A549 (cell line): ENCODE measurements around the gene FGF14. TPM values are rescaled to one million over a fixed set of nuclear protein-coding genes. Genes with fewer than 3 reads are reported as not detected.

Source experiments
- ATAC-seq, 2 experiments: fragments of 200-7000 bp in 1 of 2; fragments of >200 bp in 1 of 2; cut with Nextera tagmentation in 1 of 2; cut with Tn5 transposase in 1 of 2; 3 replicates each; pipeline versions ENCODE4 v1.8.0 to v1.9.1; 2018 to 2020; ENCODE audit warnings: mild to moderate bottlenecking in 1 of 2, moderate library complexity in 1 of 2
- CTCF ChIA-PET: fragments of 300-600 bp; sonication (Branson Sonifier 250); formaldehyde crosslinking; extraction: SDS; loops from one replicate; lab custom pipeline; 2021; ENCODE audit warnings: antibody characterized with exemption, inconsistent platforms; lab: Yijun Ruan, JAX
- POLR2A ChIA-PET: fragments of 350-600 bp; formaldehyde crosslinking; extraction: SDS; loops from one replicate; lab custom pipeline; 2021; ENCODE audit warnings: antibody characterized with exemption, inconsistent platforms; lab: Yijun Ruan, JAX
- DNase-seq, 2 experiments: peaks; one replicate each; pipeline versions ENCODE4 v3.0.0 to v3.0.0-alpha.2; 2011 to 2016; ENCODE audit warnings: low read depth in 1 of 2, low spot score in 1 of 2
- FAIRE-seq: peaks from 2 replicates; lab custom pipeline; 2011; peaks lifted over from hg19 to GRCh38; lab: Jason Lieb, UNC
- H3K27ac ChIP-seq, 2 experiments: fragments of >200 bp; sonication (Bioruptor Twin); formaldehyde crosslinking; 3 replicates each; pipeline ENCODE4 v1.5.1; 2016 to 2017
- H3K4me1 ChIP-seq: fragments of >200 bp; sonication (Bioruptor Twin); formaldehyde crosslinking; 3 replicates; pipeline ENCODE4 v1.6.1; 2016
- H3K4me2 ChIP-seq: fragments of >200 bp; sonication (Bioruptor Twin); formaldehyde crosslinking; 3 replicates; pipeline ENCODE4 v1.6.1; 2016
- H3K4me3 ChIP-seq: fragments of >200 bp; sonication (Bioruptor Twin); formaldehyde crosslinking; 3 replicates; pipeline ENCODE4 v1.5.1; 2016
- H3K9me3 ChIP-seq: fragments of >200 bp; sonication (Bioruptor Twin); formaldehyde crosslinking; 3 replicates; pipeline ENCODE4 v1.6.1; 2016
- ATOH8 ChIP-seq: fragments of 250-450 bp; sonication (Bioruptor Pico); IDR thresholded peaks from 2 replicates; pipeline ENCODE4 v1.5.0; 2020; ENCODE audit warnings: low read depth, mild to moderate bottlenecking, moderate library complexity
- BHLHE40 ChIP-seq: IDR thresholded peaks from 2 replicates; pipeline ENCODE4 v1.6.1; 2012; ENCODE audit warnings: low read depth, low read length, inconsistent platforms
- CBX2 ChIP-seq: fragments of 200-600 bp; sonication (generic); IDR thresholded peaks from 2 replicates; pipeline ENCODE4 v1.6.1; 2016; ENCODE audit warnings: low read depth, mild to moderate bottlenecking, borderline replicate concordance
- CBX8 ChIP-seq: fragments of 200-600 bp; sonication (generic); IDR thresholded peaks from 2 replicates; pipeline ENCODE4 v1.6.1; 2016
- EHF ChIP-seq: fragments of 250-450 bp; sonication (Bioruptor Pico); IDR thresholded peaks from 2 replicates; pipeline ENCODE4 v1.5.0; 2020; ENCODE audit warnings: mild to moderate bottlenecking
- EP300 ChIP-seq, 2 experiments: fragments of >200 bp; sonication (Bioruptor Twin); formaldehyde crosslinking; IDR thresholded peaks; 2 replicates in 1 of 2; 3 replicates in 1 of 2; pipeline ENCODE4 v1.6.1; 2016 to 2017
- ESRRA ChIP-seq: fragments of 150-350 bp; IDR thresholded peaks from 2 replicates; pipeline ENCODE4 v1.6.1; 2014; ENCODE audit warnings: mild to moderate bottlenecking, low read length, borderline replicate concordance
- FOSB ChIP-seq: fragments of 250-450 bp; sonication (Bioruptor Pico); IDR thresholded peaks from 2 replicates; pipeline ENCODE4 v1.5.0; 2020; ENCODE audit warnings: mild to moderate bottlenecking, moderate library complexity
- GATA3 ChIP-seq: IDR thresholded peaks from 2 replicates; pipeline ENCODE4 v1.6.1; 2012; ENCODE audit warnings: borderline replicate concordance
- HDAC2 ChIP-seq: fragments of 200-600 bp; sonication (generic); IDR thresholded peaks from 2 replicates; pipeline ENCODE4 v1.6.1; 2016
- HMGXB4 ChIP-seq: fragments of 250-450 bp; sonication (Bioruptor Pico); IDR thresholded peaks from 2 replicates; pipeline ENCODE4 v1.5.0; 2021; ENCODE audit warnings: mild to moderate bottlenecking, moderate library complexity, borderline replicate concordance
- HOXB13 ChIP-seq: fragments of 250-450 bp; sonication (Bioruptor Pico); IDR thresholded peaks from 2 replicates; pipeline ENCODE4 v1.5.0; 2020; ENCODE audit warnings: low read depth, mild to moderate bottlenecking, moderate library complexity
- JUN ChIP-seq, 2 experiments: fragments of >200 bp; sonication (Bioruptor Twin); formaldehyde crosslinking; IDR thresholded peaks; 2 replicates in 1 of 2; 3 replicates in 1 of 2; pipeline ENCODE4 v1.6.1; 2016 to 2017
- MAFK ChIP-seq: fragments of 450-650 bp; IDR thresholded peaks from 2 replicates; pipeline ENCODE4 v1.6.1; 2014; ENCODE audit not compliant: partially characterized antibody
- MYC ChIP-seq: IDR thresholded peaks from 2 replicates; pipeline ENCODE4 v1.6.1; 2012; ENCODE audit warnings: mild to moderate bottlenecking, inconsistent platforms, low read length, improper control_type of control experiment, borderline replicate concordance
- PBX3 ChIP-seq: IDR thresholded peaks from 2 replicates; pipeline ENCODE4 v1.6.1; 2012
- POLR2AphosphoS2 ChIP-seq: conservative IDR thresholded peaks from 2 replicates; pipeline ENCODE4 v1.6.1; 2012; ENCODE audit warnings: low read length, improper control_type of control experiment, inconsistent platforms
- REST ChIP-seq: fragments of 200-600 bp; sonication (generic); IDR thresholded peaks from 2 replicates; pipeline ENCODE4 v1.6.1; 2016; ENCODE audit warnings: antibody characterized with exemption, mild to moderate bottlenecking, moderate library complexity
- TP53 ChIP-seq: fragments of 250-450 bp; sonication (Bioruptor Pico); IDR thresholded peaks from 2 replicates; pipeline ENCODE4 v1.5.0; 2021; ENCODE audit warnings: mild to moderate bottlenecking, moderate library complexity
- USF2 ChIP-seq: fragments of 450-650 bp; IDR thresholded peaks from 2 replicates; pipeline ENCODE4 v1.6.1; 2014; ENCODE audit warnings: antibody characterized with exemption
- ZFP36 ChIP-seq: fragments of 450-650 bp; IDR thresholded peaks from 2 replicates; pipeline ENCODE4 v1.6.1; 2014; ENCODE audit warnings: borderline replicate concordance; ENCODE audit not compliant: partially characterized antibody
- ZNF302 ChIP-seq: fragments of 250-450 bp; sonication (Bioruptor Pico); IDR thresholded peaks from 2 replicates; pipeline ENCODE4 v1.9.0; 2021; ENCODE audit warnings: inconsistent platforms, mild to moderate bottlenecking, moderate library complexity
- WGBS: methylation state at CpG from one replicate; pipeline ENCODE4 v1.1.6; 2017; ENCODE audit errors: missing lambda C conversion rate; 5-methylcytosine and 5-hydroxymethylcytosine counted together
- polyA plus RNA-seq, 4 experiments: library from polyadenylated mRNA; depleted of rRNA in 3 of 4; stranded (reverse); fragments of >200 nt; fragmentation: RNase III in 1 of 4; extraction: RNeasy Plus Mini Kit Qiagen cat#74134 plus additional on column Dnase treatment in 1 of 4; gene quantifications; 2 replicates in 3 of 4; 3 replicates in 1 of 4; pipeline ENCODE4 v1.2.3, GENCODE V29; 2011 to 2017

The FGF14 gene
- polyA plus RNA-seq, 2 of the 4 experiments (the other 2 are of a cell fraction): not detected

GRCh38 chr13:102127153-102127552 lies 274.7 kb downstream of the FGF14 start:
- H3K4me3 ChIP-seq: no peak overlapping the region
- no peaks in the 10 kb centered on the region for H3K4me1 ChIP-seq
- WGBS: 21% methylated on average over 1 of the region's 1 CpG
- no peak for TF ChIP-seq POLR2AphosphoS2
- no peak for TF ChIP-seq ESRRA
- TF ChIP-seq HMGXB4 (CRISPR knock-in tag): no peak
- no peak for TF ChIP-seq CBX2
- no peak for TF ChIP-seq ATOH8 (CRISPR knock-in tag)
- TF ChIP-seq MYC: no peak
- TF ChIP-seq HOXB13 (CRISPR knock-in tag): no peak
- no peak for TF ChIP-seq JUN (IDR thresholded peaks at IDR 0.05)
- TF ChIP-seq PBX3: no peak
- TF ChIP-seq TP53 (CRISPR knock-in tag): no peak
- no peak for TF ChIP-seq USF2
- no peak for TF ChIP-seq MAFK
- no peak for TF ChIP-seq FOSB (CRISPR knock-in tag)
- no peak for TF ChIP-seq EP300 (IDR thresholded peaks at IDR 0.05)
- TF ChIP-seq HDAC2: no peak
- no peak for TF ChIP-seq EHF
- TF ChIP-seq, all 56 proteins: peak for 0
- ChIA-PET POLR2A (no interaction called here), CTCF (no interaction called here)
- ATAC-seq (no peak), FAIRE-seq (no peak), DNase-seq (no peak)
- H3K9me3 ChIP-seq: no peaks in the 10 kb centered on the region
- H3K27ac ChIP-seq: no peak overlapping the region
- no peak overlapping the region for H3K4me2 ChIP-seq

- H3K4me3 ChIP-seq: no peak overlapping the region
- ChIA-PET POLR2A (no interaction called here), CTCF (no interaction called here)
- no peaks in the 10 kb centered on the region for H3K9me3 ChIP-seq
- no peaks in the 10 kb centered on the region for H3K4me1 ChIP-seq
- H3K4me2 ChIP-seq: no peak overlapping the region
- DNase-seq (no peak), ATAC-seq (no peak), FAIRE-seq (no peak)
- WGBS: 3% methylated on average over 4 of the region's 4 CpGs
- TF ChIP-seq CBX8 (no peak), ZFP36 (no peak), REST (no peak), BHLHE40 (no peak), ZNF302 (CRISPR knock-in tag) (no peak), GATA3 (no peak)
- H3K27ac ChIP-seq: no peak overlapping the region
Observed at GRCh38 chr13:102122147-102122546, 279.7 kb downstream of the FGF14 start.
